SK-N-MC (cell line): ENCODE results near the gene ZG16B.

Source experiments
- EZH2 ChIP-seq: fragments of 200-600 bp; sonication (generic); IDR thresholded peaks from one replicate; pipeline ENCODE4 v1.6.1; 2017; ENCODE audit warnings: antibody characterized with exemption
- POLR2AphosphoS5 ChIP-seq: IDR thresholded peaks from 2 replicates; pipeline ENCODE4 v1.6.1; 2012; ENCODE audit warnings: mild to moderate bottlenecking, low read depth, low read length, borderline replicate concordance

DNA sequence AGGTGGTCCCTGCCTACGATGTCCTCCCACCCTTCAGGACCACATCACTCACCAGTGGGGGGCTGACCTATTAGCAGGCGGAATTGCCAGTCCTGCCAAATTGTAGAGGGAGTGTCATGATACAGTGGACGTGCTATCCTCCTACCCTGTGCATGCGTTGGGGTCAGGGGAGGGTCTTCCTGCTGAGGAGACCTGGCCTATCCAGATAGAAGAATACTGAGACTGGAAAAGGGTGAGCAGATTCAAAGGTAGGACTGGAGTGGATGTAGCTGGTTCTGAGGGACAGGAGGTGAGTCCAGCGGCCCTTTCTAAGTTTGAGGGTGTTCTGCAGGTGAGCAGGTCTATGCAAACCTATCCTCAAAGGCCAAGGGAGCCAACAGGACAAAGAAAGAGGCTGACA lies 23.8 kb upstream of the ZG16B start:
- TF ChIP-seq EZH2 (no peak), POLR2AphosphoS5 (no peak)
